Thyroid gland (tissue), 4 donors: ENCODE measurements around the gene MRPS11. TPM values are rescaled to one million over a fixed set of nuclear protein-coding genes. Genes with fewer than 3 reads are reported as not detected.
A peak's percentile ranks its signal among the peaks of the same experiment; 100 is the strongest.

Experiments
- DNase-seq, 2 donors: peaks; one replicate each; pipeline ENCODE4 v3.0.0-alpha.2; 2019
- H3K27ac ChIP-seq, 3 donors: fragments of 200-600 bp; sonication (generic); 1 replicate in 2 of 3; 2 replicates in 1 of 3; pipeline ENCODE4 v1.5.1; 2016 to 2019; ENCODE audit warnings: mild to moderate bottlenecking in 1 of 3, moderate library complexity in 1 of 3
- H3K27me3 ChIP-seq: fragments of 200-600 bp; sonication (generic); one replicate; pipeline ENCODE4 v1.5.1; 2019
- H3K36me3 ChIP-seq, 2 donors: fragments of 200-600 bp; sonication (generic); one replicate each; pipeline ENCODE4 v1.5.1; 2016 to 2019
- H3K4me1 ChIP-seq, 2 donors: fragments of 200-600 bp; sonication (generic); one replicate each; pipeline ENCODE4 v1.5.1; 2017 to 2019
- H3K4me3 ChIP-seq, 3 donors: fragments of 200-600 bp; sonication (generic); replicated peaks in 1 of 3; 1 replicate in 2 of 3; 2 replicates in 1 of 3; pipeline ENCODE4 v1.5.1; 2016; ENCODE audit warnings: mild to moderate bottlenecking in 1 of 3
- H3K9me3 ChIP-seq: fragments of 200-600 bp; sonication (generic); one replicate; pipeline ENCODE4 v1.5.1; 2017
- POLR2A ChIP-seq, 2 donors: fragments of 450-650 bp; IDR thresholded peaks; one replicate each; pipeline ENCODE4 v1.6.1; 2017; ENCODE audit warnings: antibody characterized with exemption in 2 of 2, mild to moderate bottlenecking in 2 of 2, moderate library complexity in 1 of 2
- WGBS, 2 donors: methylation state at CpG; one replicate each; pipeline ENCODE4 v1.1.5; 2017; 5-methylcytosine and 5-hydroxymethylcytosine counted together
- intact Hi-C: fragments of 100-400 bp; cut with DNase I; formaldehyde crosslinking; loops from one replicate; pipeline ENCODE4 v1.15.1; 2023
- total RNA-seq, 4 donors: library from RNA; depleted of rRNA; stranded (reverse); fragments of >200 nt; gene quantifications; one replicate each; pipeline ENCODE4 v1.2.3, GENCODE V29; 2016
- TF ChIP-seq, protein P1 (sequence below), 6 experiments: fragments of 200-600 bp in 3 of 6; fragments of 450-650 bp in 3 of 6; sonication (generic) in 3 of 6; IDR thresholded peaks; one replicate each; pipeline ENCODE4 v1.5.1; 2016 to 2019; ENCODE audit warnings: antibody characterized with exemption in 6 of 6, mild to moderate bottlenecking in 2 of 6, inconsistent platforms in 1 of 6, moderate library complexity in 1 of 6

MRPS11 gene
- total RNA-seq, 4 donors from 2014 or later, result 44.2 to 95.3 (median 65.0) TPM

DNA sequence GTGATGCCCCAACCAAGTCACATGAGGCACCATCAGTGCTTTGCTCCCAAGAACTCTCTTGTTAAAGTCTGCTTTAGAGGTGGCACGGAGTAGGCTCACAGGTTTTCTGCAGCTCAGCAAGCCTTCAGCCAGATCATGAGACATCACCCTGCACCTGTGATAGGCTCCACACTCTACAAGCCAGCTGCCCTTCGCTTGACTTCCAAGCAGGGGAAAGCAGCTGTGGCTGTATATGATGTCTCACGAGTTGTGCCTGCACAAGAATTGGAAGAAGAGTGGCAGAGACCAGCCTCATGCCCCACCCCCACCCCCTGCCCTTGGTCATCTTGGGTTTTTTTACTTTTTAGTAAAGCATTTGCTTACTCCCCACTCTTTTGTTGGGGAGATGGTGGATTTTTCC lies 22.5 kb downstream of the MRPS11 start:
- TF ChIP-seq, protein P1, sequence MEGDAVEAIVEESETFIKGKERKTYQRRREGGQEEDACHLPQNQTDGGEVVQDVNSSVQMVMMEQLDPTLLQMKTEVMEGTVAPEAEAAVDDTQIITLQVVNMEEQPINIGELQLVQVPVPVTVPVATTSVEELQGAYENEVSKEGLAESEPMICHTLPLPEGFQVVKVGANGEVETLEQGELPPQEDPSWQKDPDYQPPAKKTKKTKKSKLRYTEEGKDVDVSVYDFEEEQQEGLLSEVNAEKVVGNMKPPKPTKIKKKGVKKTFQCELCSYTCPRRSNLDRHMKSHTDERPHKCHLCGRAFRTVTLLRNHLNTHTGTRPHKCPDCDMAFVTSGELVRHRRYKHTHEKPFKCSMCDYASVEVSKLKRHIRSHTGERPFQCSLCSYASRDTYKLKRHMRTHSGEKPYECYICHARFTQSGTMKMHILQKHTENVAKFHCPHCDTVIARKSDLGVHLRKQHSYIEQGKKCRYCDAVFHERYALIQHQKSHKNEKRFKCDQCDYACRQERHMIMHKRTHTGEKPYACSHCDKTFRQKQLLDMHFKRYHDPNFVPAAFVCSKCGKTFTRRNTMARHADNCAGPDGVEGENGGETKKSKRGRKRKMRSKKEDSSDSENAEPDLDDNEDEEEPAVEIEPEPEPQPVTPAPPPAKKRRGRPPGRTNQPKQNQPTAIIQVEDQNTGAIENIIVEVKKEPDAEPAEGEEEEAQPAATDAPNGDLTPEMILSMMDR (IDR thresholded peaks at IDR 0.05), result no peak
- no peak for TF ChIP-seq POLR2A (IDR thresholded peaks at IDR 0.05)
- no peaks in the 10 kb centered on the region for H3K36me3 ChIP-seq
- H3K4me1 ChIP-seq, result no peaks in the 10 kb centered on the region
- no peak overlapping the region for H3K4me3 ChIP-seq
- H3K9me3 ChIP-seq, result no peaks in the 10 kb centered on the region
- no peak for DNase-seq
- intact Hi-C loops, result no loop called here
- no peak overlapping the region for H3K27ac ChIP-seq
- 85 to 100% methylated on average over 3 of the region's 3 CpGs for WGBS, 2 donors
- H3K27me3 ChIP-seq, result no peaks in the 10 kb centered on the region

- H3K4me3 ChIP-seq, result no peak overlapping the region
- 56 to 63% methylated on average over 10 of the region's 10 CpGs for WGBS, 2 donors
Observed at GRCh38 chr15:88491158-88491557, 23.6 kb downstream of the MRPS11 start.

GRCh38 chr15:88493844-88494243 lies 26.3 kb downstream of the MRPS11 start:
- no peak overlapping the region for H3K4me3 ChIP-seq
- no peak overlapping the region for H3K27ac ChIP-seq
- H3K27me3 ChIP-seq, result no peaks in the 10 kb centered on the region
- no peaks in the 10 kb centered on the region for H3K36me3 ChIP-seq
- peaks cover 0 to 3% of the 10 kb centered on the region in 2 donors for H3K4me1 ChIP-seq
- TF ChIP-seq, protein P1 (IDR thresholded peaks at IDR 0.05), result no peak
- TF ChIP-seq POLR2A (IDR thresholded peaks at IDR 0.05), result no peak
- 86 to 93% methylated on average over 10 of the region's 10 CpGs for WGBS, 2 donors
- H3K9me3 ChIP-seq, result no peaks in the 10 kb centered on the region
- no peak for DNase-seq
- intact Hi-C loops, result no loop called here

More at GRCh38 chr15:88491158-88491557, 23.6 kb downstream of the MRPS11 start:
- Histone ChIP-seq H3K9me3 (no peaks in the 10 kb centered on the region), H3K27me3 (no peaks in the 10 kb centered on the region), H3K27ac (no peak overlapping the region), H3K36me3 (no peaks in the 10 kb centered on the region), H3K4me1 (no peaks in the 10 kb centered on the region)
- TF ChIP-seq, protein P1 (IDR thresholded peaks at IDR 0.05), result no peak
- TF ChIP-seq POLR2A (IDR thresholded peaks at IDR 0.05), result no peak
- intact Hi-C loops, result no loop called here
- DNase-seq, result peak; percentile 30 to 32

DNA sequence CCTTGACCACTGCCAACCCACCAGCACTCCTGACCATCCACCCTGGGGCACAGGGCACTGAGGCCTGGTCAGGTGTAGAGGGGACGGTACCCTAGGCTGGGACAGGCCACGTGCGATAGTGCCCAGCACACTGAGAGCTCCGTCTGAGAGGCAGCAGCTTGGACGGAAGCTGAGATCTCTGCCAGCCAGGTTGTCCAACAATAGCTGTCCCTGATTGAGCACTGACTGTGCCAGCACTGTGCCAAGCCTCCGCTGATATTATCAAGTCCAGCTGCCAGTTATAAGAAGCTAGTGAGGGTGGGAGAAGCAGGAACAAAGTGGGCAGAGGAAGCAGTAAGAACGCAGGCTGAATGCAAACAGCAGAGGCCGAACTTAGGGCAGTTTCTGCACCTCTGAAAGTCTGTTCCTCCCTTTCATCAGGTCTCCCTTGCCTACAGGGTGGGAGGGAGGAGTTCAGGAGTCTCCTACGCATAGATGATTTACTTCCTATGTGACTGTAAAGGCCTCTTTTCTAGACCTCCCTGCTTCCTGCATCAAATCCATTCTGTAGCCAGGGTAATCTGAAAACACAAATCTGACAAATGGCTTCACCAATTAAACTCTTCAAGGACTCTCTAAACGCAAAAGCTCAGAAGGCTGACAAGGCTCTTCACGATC lies 29.7 kb downstream of the MRPS11 start:
- WGBS, 2 donors, result 83 to 85% methylated on average over 11 of the region's 11 CpGs
- Histone ChIP-seq H3K27ac (no peak overlapping the region), H3K4me3 (no peak overlapping the region), H3K4me1 (peaks cover 0 to 8% of the 10 kb centered on the region in 2 donors), H3K36me3 (no peaks in the 10 kb centered on the region), H3K9me3 (no peaks in the 10 kb centered on the region), H3K27me3 (no peaks in the 10 kb centered on the region)
- TF ChIP-seq, protein P1 (IDR thresholded peaks at IDR 0.05), result no peak
- no peak for TF ChIP-seq POLR2A (IDR thresholded peaks at IDR 0.05)
- no peak for DNase-seq
- intact Hi-C loops, result no loop called here

DNA sequence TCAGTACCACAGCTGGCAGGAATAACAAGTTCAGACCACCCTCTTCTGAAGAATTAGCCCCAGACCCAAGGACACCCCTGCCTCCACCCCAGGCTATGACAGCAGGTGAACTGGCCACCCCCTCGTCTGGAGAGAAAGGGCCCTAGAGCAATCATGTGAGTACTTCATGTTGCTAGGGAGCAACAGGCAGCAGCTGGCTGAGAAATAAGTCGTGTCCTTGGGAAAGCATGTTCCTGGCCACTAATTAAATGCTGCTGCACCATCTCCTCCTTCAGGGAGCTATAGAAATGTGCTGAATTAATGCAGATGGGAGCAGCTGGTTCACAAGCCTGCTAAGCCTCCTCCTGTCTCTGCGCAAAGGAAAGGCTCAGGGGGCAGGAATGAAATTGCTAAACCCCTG lies 31.5 kb downstream of the MRPS11 start:
- no peaks in the 10 kb centered on the region for H3K9me3 ChIP-seq
- H3K4me3 ChIP-seq, result no peak overlapping the region
- intact Hi-C loops, result no loop called here
- no peaks in the 10 kb centered on the region for H3K36me3 ChIP-seq
- no peaks in the 10 kb centered on the region for H3K27me3 ChIP-seq
- 35 to 48% methylated on average over 3 of the region's 3 CpGs for WGBS, 2 donors
- no peak overlapping the region for H3K27ac ChIP-seq
- peaks cover 0 to 8% of the 10 kb centered on the region in 2 donors for H3K4me1 ChIP-seq
- DNase-seq, result peak; percentile 45 to 52
- no peak for TF ChIP-seq POLR2A (IDR thresholded peaks at IDR 0.05)
- TF ChIP-seq, protein P1 (IDR thresholded peaks at IDR 0.05), result no peak
